Putamen (tissue), 1 donor: ENCODE measurements around the gene ZC3H11A.

ENCODE experiments used
- DNase-seq: peaks from one replicate; pipeline ENCODE4 v3.0.0-alpha.2; 2016; ENCODE audit warnings: low spot score

ZC3H11A gene

GRCh38 chr1:203842559-203842876 lies 47.1 kb downstream of the ZC3H11A start:
- no peak for DNase-seq

DNA sequence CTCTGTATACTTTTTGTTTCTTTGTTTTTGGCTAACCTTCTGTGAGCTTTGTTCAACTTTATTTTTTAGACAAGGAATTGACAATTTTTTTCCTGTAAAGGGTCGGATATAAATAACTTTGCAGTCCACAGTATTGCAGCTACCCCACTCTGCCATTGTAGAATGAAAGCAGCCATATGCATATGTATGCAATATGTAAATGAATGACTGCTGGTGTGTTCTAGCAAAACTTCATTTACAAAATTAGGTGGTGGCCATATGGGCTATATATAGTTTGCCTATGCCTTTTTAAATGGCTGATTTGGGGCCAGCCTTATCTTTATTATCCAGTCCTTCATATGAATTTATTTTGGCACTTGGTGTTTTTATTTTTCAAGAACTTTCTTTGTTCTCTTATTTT lies 48.0 kb downstream of the ZC3H11A start:
- DNase-seq, result no peak
